Testis (tissue), 2 donors: ENCODE data around the gene WDR20.

Experiments used
- POLR2A ChIP-seq: fragments of 450-650 bp; IDR thresholded peaks from one replicate; pipeline ENCODE4 v1.6.1; 2017; ENCODE audit warnings: antibody characterized with exemption, mild to moderate bottlenecking, moderate library complexity
- TF ChIP-seq, protein P1 (sequence below), 3 experiments: fragments of 450-650 bp in 2 of 3; fragments of 200-600 bp in 1 of 3; sonication (generic) in 1 of 3; IDR thresholded peaks; one replicate each; pipeline ENCODE4 v1.5.1; 2016 to 2019; ENCODE audit warnings: antibody characterized with exemption in 3 of 3, mild to moderate bottlenecking in 2 of 3, moderate library complexity in 1 of 3

DNA sequence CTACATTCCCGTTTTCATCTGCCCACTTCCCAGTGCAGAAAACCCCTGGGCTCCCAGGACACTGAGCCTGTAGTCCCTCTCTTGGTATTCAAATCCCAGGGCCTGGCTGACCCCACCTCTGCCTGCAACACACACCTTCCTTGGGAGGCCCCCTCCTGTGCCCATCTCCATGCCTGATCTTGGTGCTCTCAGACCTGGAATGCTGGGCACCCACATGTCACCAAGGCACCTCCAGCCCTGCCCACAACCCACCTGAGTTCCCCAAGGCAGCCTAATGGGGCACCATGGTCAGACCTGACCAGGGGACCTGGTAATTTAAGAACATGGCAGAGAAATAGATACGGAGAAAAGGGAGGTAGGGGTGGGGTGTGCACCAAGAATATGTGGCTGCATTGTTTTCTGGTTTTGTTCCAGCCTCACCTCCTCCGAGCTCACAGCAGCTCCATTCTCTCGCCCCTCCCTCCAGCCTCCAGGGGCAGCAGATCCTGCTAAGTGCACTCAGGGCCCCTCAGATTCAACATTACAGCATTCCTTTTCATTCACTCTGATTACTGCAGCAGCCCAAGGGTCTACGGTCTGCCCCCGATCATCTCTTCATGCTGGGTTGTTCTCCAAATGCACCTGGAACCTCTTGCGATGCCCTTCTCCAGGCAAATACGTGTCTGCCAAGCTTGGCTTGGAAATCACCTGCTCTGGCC lies 43.7 kb upstream of the WDR20 start:
- TF ChIP-seq, protein P1, sequence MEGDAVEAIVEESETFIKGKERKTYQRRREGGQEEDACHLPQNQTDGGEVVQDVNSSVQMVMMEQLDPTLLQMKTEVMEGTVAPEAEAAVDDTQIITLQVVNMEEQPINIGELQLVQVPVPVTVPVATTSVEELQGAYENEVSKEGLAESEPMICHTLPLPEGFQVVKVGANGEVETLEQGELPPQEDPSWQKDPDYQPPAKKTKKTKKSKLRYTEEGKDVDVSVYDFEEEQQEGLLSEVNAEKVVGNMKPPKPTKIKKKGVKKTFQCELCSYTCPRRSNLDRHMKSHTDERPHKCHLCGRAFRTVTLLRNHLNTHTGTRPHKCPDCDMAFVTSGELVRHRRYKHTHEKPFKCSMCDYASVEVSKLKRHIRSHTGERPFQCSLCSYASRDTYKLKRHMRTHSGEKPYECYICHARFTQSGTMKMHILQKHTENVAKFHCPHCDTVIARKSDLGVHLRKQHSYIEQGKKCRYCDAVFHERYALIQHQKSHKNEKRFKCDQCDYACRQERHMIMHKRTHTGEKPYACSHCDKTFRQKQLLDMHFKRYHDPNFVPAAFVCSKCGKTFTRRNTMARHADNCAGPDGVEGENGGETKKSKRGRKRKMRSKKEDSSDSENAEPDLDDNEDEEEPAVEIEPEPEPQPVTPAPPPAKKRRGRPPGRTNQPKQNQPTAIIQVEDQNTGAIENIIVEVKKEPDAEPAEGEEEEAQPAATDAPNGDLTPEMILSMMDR (IDR thresholded peaks at IDR 0.05): no peak
- TF ChIP-seq POLR2A: no peak
